ENCODE measurements around the gene PGM5.

DNA sequence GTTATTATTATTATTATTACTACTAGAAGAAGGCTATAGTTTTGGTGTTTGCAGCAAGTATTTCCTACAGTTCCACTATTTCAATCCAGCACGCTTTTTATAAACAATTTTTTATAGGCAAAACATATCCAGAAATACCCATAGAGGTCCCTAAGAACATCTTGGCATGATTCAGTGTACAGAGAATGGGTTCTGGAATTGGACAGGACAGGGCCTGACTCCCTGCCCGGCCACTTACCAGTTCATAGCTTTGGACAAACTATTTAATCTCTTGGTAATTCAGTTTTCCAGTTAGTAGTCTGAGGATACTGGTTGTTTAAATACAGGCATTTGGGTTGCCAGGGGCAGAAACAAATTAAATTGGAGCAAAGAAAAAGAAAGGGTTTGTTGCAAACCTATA, 91.2 kb downstream of the PGM5 start:
- no peak for TF ChIP-seq EZH2phosphoT487 (IDR thresholded peaks at IDR 0.05; ENCODE audit: low read depth, severe bottlenecking, unreplicated experiment)
- TF ChIP-seq, protein P1, sequence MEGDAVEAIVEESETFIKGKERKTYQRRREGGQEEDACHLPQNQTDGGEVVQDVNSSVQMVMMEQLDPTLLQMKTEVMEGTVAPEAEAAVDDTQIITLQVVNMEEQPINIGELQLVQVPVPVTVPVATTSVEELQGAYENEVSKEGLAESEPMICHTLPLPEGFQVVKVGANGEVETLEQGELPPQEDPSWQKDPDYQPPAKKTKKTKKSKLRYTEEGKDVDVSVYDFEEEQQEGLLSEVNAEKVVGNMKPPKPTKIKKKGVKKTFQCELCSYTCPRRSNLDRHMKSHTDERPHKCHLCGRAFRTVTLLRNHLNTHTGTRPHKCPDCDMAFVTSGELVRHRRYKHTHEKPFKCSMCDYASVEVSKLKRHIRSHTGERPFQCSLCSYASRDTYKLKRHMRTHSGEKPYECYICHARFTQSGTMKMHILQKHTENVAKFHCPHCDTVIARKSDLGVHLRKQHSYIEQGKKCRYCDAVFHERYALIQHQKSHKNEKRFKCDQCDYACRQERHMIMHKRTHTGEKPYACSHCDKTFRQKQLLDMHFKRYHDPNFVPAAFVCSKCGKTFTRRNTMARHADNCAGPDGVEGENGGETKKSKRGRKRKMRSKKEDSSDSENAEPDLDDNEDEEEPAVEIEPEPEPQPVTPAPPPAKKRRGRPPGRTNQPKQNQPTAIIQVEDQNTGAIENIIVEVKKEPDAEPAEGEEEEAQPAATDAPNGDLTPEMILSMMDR (IDR thresholded peaks at IDR 0.05; ENCODE audit: poor library complexity): no peak

All from hepatocyte (in vitro differentiated cells).